Hematopoietic multipotent progenitor cell treated with erythropoietin and hydrocortisone succinate and interleukin-3 and kit ligand, for 8 days (in vitro differentiated cells): ENCODE results near the gene KLHDC1.
"Not testable (repeated sequence)": the region's sequence is repeated elsewhere in the genome, so short reads cannot be mapped to it uniquely, and the experiment has no call there.

Source experiments
- DNase-seq: peaks from one replicate; pipeline ENCODE4 v3.0.0-alpha.2; 2015

The KLHDC1 gene

GRCh38 chr14:49727171-49727570 is 34.3 kb downstream of the KLHDC1 start:
- DNase-seq, result no peak

GRCh38 chr14:49732896-49733295 is 40.0 kb downstream of the KLHDC1 start:
- no peak for DNase-seq

- DNase-seq, result no peak
Observed at GRCh38 chr14:49733836-49734235, 40.9 kb downstream of the KLHDC1 start.

GRCh38 chr14:49735669-49736068 is 42.7 kb downstream of the KLHDC1 start:
- DNase-seq, result not testable (repeated sequence)

- no peak for DNase-seq
Observed at GRCh38 chr14:49745191-49745590, 52.3 kb downstream of the KLHDC1 start.

GRCh38 chr14:49746476-49746875 is 53.6 kb downstream of the KLHDC1 start:
- not testable (repeated sequence) for DNase-seq

- no peak for DNase-seq
Observed at GRCh38 chr14:49754570-49755097, 61.7 kb downstream of the KLHDC1 start.

- peak; percentile 27 for DNase-seq
Observed at GRCh38 chr14:49755378-49755777, 62.5 kb downstream of the KLHDC1 start.

GRCh38 chr14:49761839-49762551 is 69.1 kb downstream of the KLHDC1 start:
- DNase-seq, result no peak

- no peak for DNase-seq
Observed at GRCh38 chr14:49766839-49767238, 73.9 kb downstream of the KLHDC1 start.

- DNase-seq, result peak; percentile 82
Observed at GRCh38 chr14:49767270-49767570, 74.3 kb downstream of the KLHDC1 start.

- DNase-seq, result peak; percentile 87
Observed at GRCh38 chr14:49767571-49768300, 74.8 kb downstream of the KLHDC1 start, which contains the start of gene KLHDC2. TSS of gene KLHDC2 (plus strand) at chr14:49768153. CDS start at chr14:49768469, 316 bp downstream.

- DNase-seq, result peak; percentile 87
Observed at GRCh38 chr14:49768301-49769121, 75.6 kb downstream of the KLHDC1 start.

GRCh38 chr14:49769171-49769570 is 76.3 kb downstream of the KLHDC1 start:
- peak; percentile 45 for DNase-seq

GRCh38 chr14:49769581-49770211 is 76.8 kb downstream of the KLHDC1 start:
- DNase-seq, result no peak

- no peak for DNase-seq
Observed at GRCh38 chr14:49770212-49770817, 77.4 kb downstream of the KLHDC1 start.

- DNase-seq, result not testable (repeated sequence)
Observed at GRCh38 chr14:49771691-49772090, 78.8 kb downstream of the KLHDC1 start.

- DNase-seq, result no peak
Observed at GRCh38 chr14:49774106-49774505, 81.2 kb downstream of the KLHDC1 start.

- DNase-seq, result no peak
Observed at GRCh38 chr14:49778421-49778820, 85.5 kb downstream of the KLHDC1 start.

GRCh38 chr14:49781040-49781439 is 88.1 kb downstream of the KLHDC1 start:
- not testable (repeated sequence) for DNase-seq

GRCh38 chr14:49783394-49784014 is 90.6 kb downstream of the KLHDC1 start:
- DNase-seq, result no peak

GRCh38 chr14:49786315-49786714 is 93.4 kb downstream of the KLHDC1 start:
- no peak for DNase-seq
